Heart right ventricle (tissue), 16 donors: ENCODE data around the gene TET3. TPM values are rescaled to one million over a fixed set of nuclear protein-coding genes. Genes with fewer than 3 reads are reported as not detected.

Experiments
- ATAC-seq, 8 donors: fragments of 200-7000 bp; cut with Tn5 transposase; one replicate each; pipeline ENCODE4 v1.9.1; 2020; ENCODE audit warnings: mild to moderate bottlenecking in 8 of 8, moderate library complexity in 8 of 8, moderate number of reproducible peaks in 1 of 8
- DNase-seq, 2 donors: peaks; one replicate each; pipeline ENCODE4 v3.0.0-alpha.2; 2020
- H3K27ac ChIP-seq, 10 donors: fragments of 200-600 bp; sonication (generic) in 2 of 10; one replicate each; pipeline versions ENCODE4 v1.5.0 to v1.8.0; 2020 to 2022; ENCODE audit warnings: mild to moderate bottlenecking in 3 of 10
- H3K27me3 ChIP-seq, 7 donors: fragments of 200-600 bp; one replicate each; pipeline ENCODE4 v1.8.0; 2021 to 2022; ENCODE audit warnings: mild to moderate bottlenecking in 2 of 7
- H3K36me3 ChIP-seq, 9 donors: fragments of 200-600 bp; sonication (generic) in 1 of 9; one replicate each; pipeline versions ENCODE4 v1.5.0 to v1.8.0; 2020 to 2022; ENCODE audit warnings: mild to moderate bottlenecking in 2 of 9
- H3K4me1 ChIP-seq, 9 donors: fragments of 200-600 bp; sonication (generic) in 1 of 9; one replicate each; pipeline versions ENCODE4 v1.5.0 to v1.8.0; 2020 to 2022; ENCODE audit warnings: mild to moderate bottlenecking in 4 of 9
- H3K4me3 ChIP-seq, 10 donors: fragments of 200-600 bp; sonication (generic) in 2 of 10; one replicate each; pipeline versions ENCODE4 v1.5.0 to v1.8.0; 2020 to 2022; ENCODE audit warnings: mild to moderate bottlenecking in 7 of 10, moderate library complexity in 2 of 10
- H3K9me3 ChIP-seq, 11 donors: fragments of 200-600 bp in 10 of 11; sonication (generic) in 2 of 11; one replicate each; pipeline versions ENCODE4 v1.5.0 to v1.8.0; 2013 to 2022; ENCODE audit warnings: mild to moderate bottlenecking in 2 of 11, control low read depth in 1 of 11, moderate library complexity in 1 of 11
- CTCF ChIP-seq, 9 donors: fragments of 200-600 bp; sonication (generic) in 2 of 9; IDR thresholded peaks; one replicate each; pipeline versions ENCODE4 v1.5.0 to v1.8.0; 2021 to 2022; ENCODE audit warnings: antibody characterized with exemption in 9 of 9, mild to moderate bottlenecking in 5 of 9, moderate library complexity in 1 of 9
- WGBS, 2 donors: extraction: QIAGEN DNeasy Blood & Tissue Kit; methylation state at CpG; one replicate each; pipeline ENCODE4 v1.1.7; 2013; ENCODE audit warnings: inconsistent platforms in 1 of 2; 5-methylcytosine and 5-hydroxymethylcytosine counted together
- intact Hi-C, 10 donors: fragments of 100-400 bp; cut with DNase I; formaldehyde crosslinking; loops; one replicate each; pipeline versions ENCODE4 v1.11.1 to v1.14.2; 2022
- polyA plus RNA-seq, 2 donors: library from polyadenylated mRNA; stranded (reverse); fragments of 200-250 nt; gene quantifications; one replicate each; pipeline ENCODE4 v1.2.3, GENCODE V29; 2013
- total RNA-seq, 10 donors: library from RNA; stranded (reverse); fragmentation: NEBNext Ultra II Directional in 3 of 10; extraction: Animal tissue kit (Norgen Biotek cat#: 25700) in 3 of 10; gene quantifications; one replicate each; pipeline versions ENCODE4 v1.2.1 to v1.2.4, GENCODE V29; 2021 to 2023
- donor health status: Arrhythmogenic right ventricular cardiomyopathy.
- donor health status: ischemic (EF 13 %, LVEDD 7.1; RV severe dilation, severe dysfunction).
- donor health status: healthy with polysubstance abuse.
- donor health status: DM: no; HTN: yes; CAD: no.
- donor health status: DM: no; HTN: no; CAD: no.
- donor health status: ischemic (EF 25% LVEDD 6.9; RV normal size, moderate dysfunction).
- donor health status: ischemic (EF 25% LVEDD 5.7; RV mildly dilated, moderate dysfunction).
- donor health status: healthy.
- donor health status: DM: yes; HTN: yes; CAD: no.
- donor health status: Ischemic cardiomyopathy.
- donor health status: ischemic (EF 35%, LVEDD 5.7; RV mildly dilated, moderate dysfunction).
- donor health status: nonischemic (EF 11% LVEDD 7.7; RV severe dilation, severe dysfunction).
- donor health status: DM: yes; HTN: yes; CAD: no.
- donor health status: PGD.
- donor health status: ischemic (EF 29% LVEDD 5.4; RV normal size, mild dysfunction).
- donor health status: nonischemic (EF 23%, LVEDD 6.1; RV moderate dilation, normal function).

The TET3 gene
- total and polyA plus RNA-seq, 12 donors = 1.1 to 8.0 (median 2.7) TPM

GRCh38 chr2:73995810-73996209 lies 11.1 kb downstream of the TET3 start:
- peaks cover 3 to 37% (median 9%) of the 10 kb centered on the region in 9 donors for H3K4me1 ChIP-seq
- no peak for ATAC-seq
- intact Hi-C loops = no loop called here

GRCh38 chr2:73997813-73998212 lies 13.1 kb downstream of the TET3 start:
- 86 to 88% methylated on average over 6 of the region's 6 CpGs for WGBS, 2 donors
- intact Hi-C loops = no loop called here
- Histone ChIP-seq H3K4me3 (no peak overlapping the region), H3K4me1 (peaks cover 8 to 52% (median 22%) of the 10 kb centered on the region in 9 donors), H3K27me3 (no peaks in the 10 kb centered on the region), H3K9me3 (no peaks in the 10 kb centered on the region), H3K36me3 (peaks cover 0 to 4% (median 0%) of the 10 kb centered on the region in 9 donors), H3K27ac (no peak overlapping the region)
- no peak for DNase-seq
- no peak for ATAC-seq
- TF ChIP-seq CTCF (IDR thresholded peaks at IDR 0.05) = no peak

More at GRCh38 chr2:73995810-73996209, 11.1 kb downstream of the TET3 start:
- peaks cover 0 to 9% (median 0%) of the 10 kb centered on the region in 9 donors for H3K36me3 ChIP-seq
- no peak for TF ChIP-seq CTCF (IDR thresholded peaks at IDR 0.05)
- no peaks in the 10 kb centered on the region for H3K27me3 ChIP-seq
- DNase-seq = no peak
- H3K9me3 ChIP-seq = no peaks in the 10 kb centered on the region
- WGBS, 2 donors = 97 to 99% methylated on average over 5 of the region's 5 CpGs
- H3K4me3 ChIP-seq = no peak overlapping the region
- H3K27ac ChIP-seq = no peak overlapping the region

GRCh38 chr2:73998451-73998850 lies 13.7 kb downstream of the TET3 start:
- ATAC-seq = no peak
- no peak overlapping the region for H3K27ac ChIP-seq
- no peak for TF ChIP-seq CTCF (IDR thresholded peaks at IDR 0.05)
- 80 to 88% methylated on average over 8 of the region's 8 CpGs for WGBS, 2 donors
- intact Hi-C loops = no loop called here
- no peaks in the 10 kb centered on the region for H3K9me3 ChIP-seq
- H3K36me3 ChIP-seq = no peaks in the 10 kb centered on the region
- no peak overlapping the region for H3K4me3 ChIP-seq
- DNase-seq = no peak
- peaks cover 8 to 51% (median 28%) of the 10 kb centered on the region in 9 donors for H3K4me1 ChIP-seq
- H3K27me3 ChIP-seq = no peaks in the 10 kb centered on the region

- ATAC-seq = no peak
- no peaks in the 10 kb centered on the region for H3K36me3 ChIP-seq
- peaks cover 10 to 49% (median 33%) of the 10 kb centered on the region in 9 donors for H3K4me1 ChIP-seq
- intact Hi-C loops = no loop called here
- no peak overlapping the region for H3K4me3 ChIP-seq
- 85 to 91% methylated on average over 4 of the region's 4 CpGs for WGBS, 2 donors
- no peak overlapping the region for H3K27ac ChIP-seq
- no peaks in the 10 kb centered on the region for H3K27me3 ChIP-seq
- no peaks in the 10 kb centered on the region for H3K9me3 ChIP-seq
- DNase-seq = no peak
- no peak for TF ChIP-seq CTCF (IDR thresholded peaks at IDR 0.05)
Measured at GRCh38 chr2:73998933-73999332, 14.2 kb downstream of the TET3 start.
